NCI-H187 (cell line): ENCODE data around the gene CUL1.

Experiments used
- DNase-seq, 2 experiments: peaks; one replicate each; lab custom pipeline; 2025; lab: John Stamatoyannopoulos, UW

The CUL1 gene

GRCh38 chr7:148698397-148699023 is at the start of gene CUL1:
Gene CUL1 (plus strand): TSS chr7:148698903. CDS start chr7:148730123, 31,220 bp downstream.
- peak in 1 of 2 experiments; percentile 69 for DNase-seq

GRCh38 chr7:148650232-148650858 is 48.4 kb upstream of the CUL1 start:
- no peak for DNase-seq

- DNase-seq, result no peak
Measured at GRCh38 chr7:148652773-148653172, 45.9 kb upstream of the CUL1 start.

GRCh38 chr7:148657929-148658328 is 40.8 kb upstream of the CUL1 start:
- no peak for DNase-seq

GRCh38 chr7:148661471-148661870 is 37.2 kb upstream of the CUL1 start:
- no peak for DNase-seq

GRCh38 chr7:148662646-148663045 is 36.1 kb upstream of the CUL1 start:
- DNase-seq, result no peak

GRCh38 chr7:148664324-148664723 is 34.4 kb upstream of the CUL1 start:
- DNase-seq, result no peak

- DNase-seq, result no peak
Measured at GRCh38 chr7:148665221-148665620, 33.5 kb upstream of the CUL1 start.

GRCh38 chr7:148669927-148670326 is 28.8 kb upstream of the CUL1 start:
- DNase-seq, result no peak

- no peak for DNase-seq
Measured at GRCh38 chr7:148670374-148670773, 28.3 kb upstream of the CUL1 start.

GRCh38 chr7:148670807-148671206 is 27.9 kb upstream of the CUL1 start:
- DNase-seq, result no peak

GRCh38 chr7:148672041-148672440 is 26.7 kb upstream of the CUL1 start:
- DNase-seq, result no peak

GRCh38 chr7:148674689-148675088 is 24.0 kb upstream of the CUL1 start:
- DNase-seq, result no peak

GRCh38 chr7:148676291-148676690 is 22.4 kb upstream of the CUL1 start:
- no peak for DNase-seq

- DNase-seq, result no peak
Measured at GRCh38 chr7:148681821-148682220, 16.9 kb upstream of the CUL1 start.

- DNase-seq, result no peak
Measured at GRCh38 chr7:148684289-148684830, 14.3 kb upstream of the CUL1 start.

- DNase-seq, result no peak
Measured at GRCh38 chr7:148686312-148686937, 12.3 kb upstream of the CUL1 start.

GRCh38 chr7:148687555-148687954 is 11.1 kb upstream of the CUL1 start:
- DNase-seq, result no peak

GRCh38 chr7:148688526-148688925 is 10.2 kb upstream of the CUL1 start:
- no peak for DNase-seq

GRCh38 chr7:148693651-148694050 is 5.1 kb upstream of the CUL1 start:
- no peak for DNase-seq

- no peak for DNase-seq
Measured at GRCh38 chr7:148694631-148695030, 4.1 kb upstream of the CUL1 start.

GRCh38 chr7:148695953-148696352 is 2.8 kb upstream of the CUL1 start:
- no peak for DNase-seq

GRCh38 chr7:148696787-148697186 is 1.9 kb upstream of the CUL1 start:
- peak in 1 of 2 experiments; percentile 36 for DNase-seq
